Lower lobe of right lung (tissue), 2 donors: ENCODE results near the gene GLI3. TPM values are rescaled to one million over a fixed set of nuclear protein-coding genes. Genes with fewer than 3 reads are reported as not detected.

Source experiments
- ATAC-seq, 2 donors: fragments of 200-7000 bp; cut with Tn5 transposase; one replicate each; pipeline ENCODE4 v1.9.1; 2020 to 2022; ENCODE audit warnings: mild to moderate bottlenecking in 2 of 2, moderate library complexity in 2 of 2
- DNase-seq: peaks from one replicate; pipeline ENCODE4 v3.0.0-alpha.2; 2020
- H3K27ac ChIP-seq: fragments of 200-600 bp; one replicate; pipeline ENCODE4 v1.8.0; 2022
- H3K27me3 ChIP-seq: fragments of 200-600 bp; one replicate; pipeline ENCODE4 v1.8.0; 2022; ENCODE audit warnings: low read depth
- H3K36me3 ChIP-seq: fragments of 200-600 bp; one replicate; pipeline ENCODE4 v1.8.0; 2022; ENCODE audit warnings: mild to moderate bottlenecking
- H3K4me1 ChIP-seq: fragments of 200-600 bp; one replicate; pipeline ENCODE4 v1.8.0; 2022
- H3K4me3 ChIP-seq: fragments of 200-600 bp; one replicate; pipeline ENCODE4 v1.8.0; 2022; ENCODE audit warnings: mild to moderate bottlenecking
- H3K9me3 ChIP-seq: fragments of 200-600 bp; one replicate; pipeline ENCODE4 v1.8.0; 2022
- intact Hi-C: fragments of 100-400 bp; cut with DNase I; formaldehyde crosslinking; loops from one replicate; pipeline ENCODE4 v1.11.0; 2022
- total RNA-seq: library from RNA; stranded (reverse); fragmentation: NEBNext Ultra II Directional; extraction: Animal tissue kit (Norgen Biotek cat#: 25700); gene quantifications from one replicate; pipeline ENCODE4 v1.2.1, GENCODE V29; 2021
- TF ChIP-seq, protein P1 (sequence below): fragments of 200-600 bp; IDR thresholded peaks from one replicate; pipeline ENCODE4 v1.8.0; 2022; ENCODE audit warnings: antibody characterized with exemption, mild to moderate bottlenecking
- donor health status: DM: no; HTN: yes; CAD: no; lungs with severe emphysema.

Gene GLI3
- total RNA-seq, 1 donor from 2014 or later = 20.7 TPM

DNA sequence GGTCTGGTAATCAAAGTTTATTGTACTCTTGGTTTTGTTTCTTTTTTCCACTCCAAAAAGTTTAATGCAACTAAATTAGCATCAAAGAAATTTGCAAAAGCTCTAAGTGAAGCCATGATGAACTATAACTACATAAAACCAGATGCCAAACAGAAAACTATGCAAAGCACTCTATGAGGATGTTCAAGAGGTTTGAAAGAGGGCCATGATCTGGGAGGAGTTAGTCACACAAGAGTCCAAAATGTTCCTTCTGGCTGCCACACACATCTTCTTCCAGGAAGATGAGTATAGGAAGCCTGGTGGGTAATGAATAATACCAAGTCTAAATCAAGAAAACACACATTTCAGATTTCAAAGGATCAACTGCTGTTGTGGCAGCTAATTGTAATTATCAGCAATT is 28.4 kb downstream of the GLI3 start:
- Histone ChIP-seq H3K4me3 (no peak overlapping the region), H3K27me3 (no peaks in the 10 kb centered on the region), H3K4me1 (no peaks in the 10 kb centered on the region), H3K36me3 (no peaks in the 10 kb centered on the region), H3K27ac (no peak overlapping the region), H3K9me3 (no peaks in the 10 kb centered on the region)
- TF ChIP-seq, protein P1, sequence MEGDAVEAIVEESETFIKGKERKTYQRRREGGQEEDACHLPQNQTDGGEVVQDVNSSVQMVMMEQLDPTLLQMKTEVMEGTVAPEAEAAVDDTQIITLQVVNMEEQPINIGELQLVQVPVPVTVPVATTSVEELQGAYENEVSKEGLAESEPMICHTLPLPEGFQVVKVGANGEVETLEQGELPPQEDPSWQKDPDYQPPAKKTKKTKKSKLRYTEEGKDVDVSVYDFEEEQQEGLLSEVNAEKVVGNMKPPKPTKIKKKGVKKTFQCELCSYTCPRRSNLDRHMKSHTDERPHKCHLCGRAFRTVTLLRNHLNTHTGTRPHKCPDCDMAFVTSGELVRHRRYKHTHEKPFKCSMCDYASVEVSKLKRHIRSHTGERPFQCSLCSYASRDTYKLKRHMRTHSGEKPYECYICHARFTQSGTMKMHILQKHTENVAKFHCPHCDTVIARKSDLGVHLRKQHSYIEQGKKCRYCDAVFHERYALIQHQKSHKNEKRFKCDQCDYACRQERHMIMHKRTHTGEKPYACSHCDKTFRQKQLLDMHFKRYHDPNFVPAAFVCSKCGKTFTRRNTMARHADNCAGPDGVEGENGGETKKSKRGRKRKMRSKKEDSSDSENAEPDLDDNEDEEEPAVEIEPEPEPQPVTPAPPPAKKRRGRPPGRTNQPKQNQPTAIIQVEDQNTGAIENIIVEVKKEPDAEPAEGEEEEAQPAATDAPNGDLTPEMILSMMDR = no peak
- no peak for DNase-seq
- ATAC-seq = no peak
- intact Hi-C loops = no loop called here

DNA sequence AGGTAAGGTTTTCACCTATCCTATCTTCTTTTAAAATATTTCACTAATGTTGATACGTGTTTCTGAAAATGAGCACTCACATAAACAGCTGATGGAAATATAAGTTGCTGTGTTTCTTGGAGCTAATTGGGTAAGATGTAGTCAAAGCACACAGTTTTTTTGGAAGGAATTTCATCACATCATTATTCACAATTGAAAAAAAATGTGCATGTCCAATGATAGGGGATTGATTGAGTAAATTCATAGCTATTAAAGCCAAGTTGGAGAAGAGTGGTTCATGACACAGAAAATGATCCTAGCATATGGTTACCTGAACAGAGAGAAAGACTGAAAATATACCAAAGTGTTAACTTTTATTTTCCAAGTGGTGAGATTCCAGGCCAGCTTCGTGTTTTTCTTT is 29.6 kb downstream of the GLI3 start:
- Histone ChIP-seq H3K4me3 (no peak overlapping the region), H3K27me3 (no peaks in the 10 kb centered on the region), H3K36me3 (no peaks in the 10 kb centered on the region), H3K27ac (no peak overlapping the region), H3K4me1 (no peaks in the 10 kb centered on the region), H3K9me3 (no peaks in the 10 kb centered on the region)
- intact Hi-C loops = no loop called here
- TF ChIP-seq, protein P1 = no peak
- no peak for DNase-seq
- no peak for ATAC-seq

DNA sequence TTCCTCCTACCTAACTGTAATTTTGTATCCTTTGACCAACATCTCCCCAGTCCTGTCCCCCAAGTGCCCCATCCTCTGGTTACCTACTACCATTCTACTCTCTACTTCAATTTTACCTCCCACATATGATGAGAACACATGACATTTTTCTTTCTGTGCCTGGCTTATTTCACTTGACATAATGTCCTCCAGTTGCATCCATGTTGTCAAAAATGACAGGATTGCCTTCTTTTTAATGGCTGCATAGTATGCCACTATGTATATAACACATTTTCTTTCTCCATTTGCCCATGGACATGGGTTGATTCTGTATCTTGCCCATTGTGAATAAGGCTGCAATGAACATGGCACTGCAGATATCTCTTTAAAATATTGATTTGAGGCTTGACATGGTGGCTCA is 33.7 kb downstream of the GLI3 start:
- Histone ChIP-seq H3K36me3 (no peaks in the 10 kb centered on the region), H3K27me3 (no peaks in the 10 kb centered on the region), H3K27ac (no peak overlapping the region), H3K9me3 (no peaks in the 10 kb centered on the region), H3K4me1 (no peaks in the 10 kb centered on the region), H3K4me3 (no peak overlapping the region)
- DNase-seq (no peak), ATAC-seq (no peak)
- TF ChIP-seq, protein P1 = no peak
- intact Hi-C loops = no loop called here

- intact Hi-C loops = no loop called here
- no peaks in the 10 kb centered on the region for H3K4me1 ChIP-seq
- no peaks in the 10 kb centered on the region for H3K9me3 ChIP-seq
- TF ChIP-seq, protein P1 = no peak
- no peaks in the 10 kb centered on the region for H3K36me3 ChIP-seq
- H3K4me3 ChIP-seq = no peak overlapping the region
- ATAC-seq = no peak
- H3K27ac ChIP-seq = no peak overlapping the region
- DNase-seq = no peak
- no peaks in the 10 kb centered on the region for H3K27me3 ChIP-seq
Observed at GRCh38 chr7:42202601-42203000, 34.4 kb downstream of the GLI3 start.

GRCh38 chr7:42198974-42199668 is 37.9 kb downstream of the GLI3 start:
- Histone ChIP-seq H3K27ac (no peak overlapping the region), H3K36me3 (no peaks in the 10 kb centered on the region), H3K4me3 (no peak overlapping the region), H3K27me3 (no peaks in the 10 kb centered on the region), H3K4me1 (peaks cover under 1% of the 10 kb centered on the region), H3K9me3 (no peaks in the 10 kb centered on the region)
- ATAC-seq = no peak
- TF ChIP-seq, protein P1 = no peak
- intact Hi-C loops = no loop called here
- no peak for DNase-seq
